DND-41 (cell line): ENCODE results near the gene ASCL1.

Source experiments
- ATAC-seq: fragments of 200-7000 bp; cut with Tn5 transposase; 3 replicates; pipeline ENCODE4 v1.9.1; 2021; ENCODE audit warnings: low read depth; ENCODE audit not compliant: insufficient read depth
- DNase-seq: peaks from one replicate; pipeline ENCODE4 v3.0.0-alpha.2; 2020
- H2AFZ ChIP-seq: 2 replicates; pipeline ENCODE4 v1.6.0; 2012; ENCODE audit warnings: low read depth, low read length
- H3K27ac ChIP-seq: 2 replicates; pipeline ENCODE4 v1.5.1; 2012; ENCODE audit warnings: low read length, inconsistent platforms
- H3K27me3 ChIP-seq: fragments of 200-600 bp; sonication (generic); 2 replicates; pipeline ENCODE4 v1.6.0; 2012; ENCODE audit warnings: low read length, mild to moderate bottlenecking, inconsistent platforms; ENCODE audit not compliant: insufficient read depth, poor library complexity
- H3K36me3 ChIP-seq: 2 replicates; pipeline ENCODE4 v1.5.1; 2012; ENCODE audit warnings: low read length, inconsistent platforms; ENCODE audit not compliant: insufficient read depth
- H3K4me1 ChIP-seq: 2 replicates; pipeline ENCODE4 v1.5.1; 2012; ENCODE audit warnings: mild to moderate bottlenecking, low read length; ENCODE audit not compliant: insufficient read depth
- H3K4me2 ChIP-seq: 2 replicates; pipeline ENCODE4 v1.6.0; 2012; ENCODE audit warnings: mild to moderate bottlenecking, moderate library complexity, low read length, inconsistent platforms; ENCODE audit not compliant: insufficient read depth
- H3K4me3 ChIP-seq, 2 experiments: fragments of 200-600 bp in 1 of 2; shearing (Covaris generic) in 1 of 2; 2 replicates each; pipeline ENCODE4 v1.5.1; 2012 to 2016; ENCODE audit warnings: inconsistent platforms in 2 of 2, low read length in 2 of 2, mild to moderate bottlenecking in 2 of 2, low read depth in 1 of 2, moderate library complexity in 1 of 2
- H3K79me2 ChIP-seq: 2 replicates; pipeline ENCODE4 v1.6.0; 2012; ENCODE audit warnings: low read length, inconsistent platforms; ENCODE audit not compliant: insufficient read depth
- H3K9ac ChIP-seq: 2 replicates; pipeline ENCODE4 v1.6.0; 2012; ENCODE audit warnings: low read depth, mild to moderate bottlenecking, inconsistent platforms, low read length, moderate library complexity
- H3K9me3 ChIP-seq: 2 replicates; pipeline ENCODE4 v1.5.1; 2012; ENCODE audit warnings: low read length, moderate library complexity, mild to moderate bottlenecking, inconsistent platforms; ENCODE audit not compliant: insufficient read depth, severe bottlenecking
- H4K20me1 ChIP-seq: 2 replicates; pipeline ENCODE4 v1.6.0; 2012; ENCODE audit warnings: low read length; ENCODE audit not compliant: insufficient read depth
- EZH2 ChIP-seq: IDR thresholded peaks from 3 replicates; pipeline ENCODE4 v1.6.1; 2012; ENCODE audit warnings: borderline replicate concordance, low read depth, mild to moderate bottlenecking, moderate library complexity, low read length, inconsistent platforms; ENCODE audit not compliant: severe bottlenecking
- TF ChIP-seq, protein P1 (sequence below): IDR thresholded peaks from 2 replicates; pipeline ENCODE4 v1.5.1; 2012; ENCODE audit warnings: borderline replicate concordance, low read length, moderate library complexity, mild to moderate bottlenecking; ENCODE audit not compliant: poor library complexity, severe bottlenecking; ENCODE audit errors: extremely low read depth

The ASCL1 gene

DNA sequence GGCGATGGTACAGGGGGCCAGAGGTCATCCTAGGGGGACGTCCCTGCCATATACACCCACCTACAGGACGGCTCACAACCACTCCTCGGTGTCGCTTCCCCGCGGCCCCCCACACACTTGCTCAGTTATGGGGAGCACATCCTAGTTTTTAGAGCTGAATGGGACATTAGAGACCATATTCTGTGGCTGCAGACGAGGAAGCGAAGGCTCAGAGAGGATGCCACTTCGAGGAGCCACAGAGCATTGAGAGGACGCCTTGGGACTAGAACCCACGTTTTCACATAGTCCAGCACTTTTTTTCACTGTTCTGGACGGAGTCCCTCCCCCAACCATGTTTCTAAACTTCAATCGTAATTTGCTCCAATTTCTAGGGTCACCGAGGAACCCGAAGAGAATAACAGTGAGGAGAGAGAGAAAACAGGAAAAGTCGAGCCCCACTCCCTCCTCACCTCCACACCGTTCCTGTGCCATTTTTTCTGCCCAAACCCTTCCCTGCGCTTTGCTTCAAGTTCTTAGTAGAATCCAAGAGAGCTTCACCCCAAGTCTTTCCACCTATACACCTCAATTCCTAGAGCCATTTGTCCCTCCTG is 641 bp upstream of the ASCL1 start:
- no peak for DNase-seq
- Histone ChIP-seq H2AFZ (no peak overlapping the region), H3K4me2 (no peak overlapping the region), H3K27ac (no peak overlapping the region), H3K36me3 (no peaks in the 10 kb centered on the region), H3K79me2 (no peaks in the 10 kb centered on the region), H3K9ac (no peak overlapping the region), H3K9me3 (no peaks in the 10 kb centered on the region), H3K27me3 (peaks cover 6% of the 10 kb centered on the region), H3K4me3 (no peak overlapping the region), H4K20me1 (no peaks in the 10 kb centered on the region), H3K4me1 (no peaks in the 10 kb centered on the region)
- TF ChIP-seq, protein P1, sequence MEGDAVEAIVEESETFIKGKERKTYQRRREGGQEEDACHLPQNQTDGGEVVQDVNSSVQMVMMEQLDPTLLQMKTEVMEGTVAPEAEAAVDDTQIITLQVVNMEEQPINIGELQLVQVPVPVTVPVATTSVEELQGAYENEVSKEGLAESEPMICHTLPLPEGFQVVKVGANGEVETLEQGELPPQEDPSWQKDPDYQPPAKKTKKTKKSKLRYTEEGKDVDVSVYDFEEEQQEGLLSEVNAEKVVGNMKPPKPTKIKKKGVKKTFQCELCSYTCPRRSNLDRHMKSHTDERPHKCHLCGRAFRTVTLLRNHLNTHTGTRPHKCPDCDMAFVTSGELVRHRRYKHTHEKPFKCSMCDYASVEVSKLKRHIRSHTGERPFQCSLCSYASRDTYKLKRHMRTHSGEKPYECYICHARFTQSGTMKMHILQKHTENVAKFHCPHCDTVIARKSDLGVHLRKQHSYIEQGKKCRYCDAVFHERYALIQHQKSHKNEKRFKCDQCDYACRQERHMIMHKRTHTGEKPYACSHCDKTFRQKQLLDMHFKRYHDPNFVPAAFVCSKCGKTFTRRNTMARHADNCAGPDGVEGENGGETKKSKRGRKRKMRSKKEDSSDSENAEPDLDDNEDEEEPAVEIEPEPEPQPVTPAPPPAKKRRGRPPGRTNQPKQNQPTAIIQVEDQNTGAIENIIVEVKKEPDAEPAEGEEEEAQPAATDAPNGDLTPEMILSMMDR = no peak
- TF ChIP-seq EZH2 = no peak
- no peak for ATAC-seq

DNA sequence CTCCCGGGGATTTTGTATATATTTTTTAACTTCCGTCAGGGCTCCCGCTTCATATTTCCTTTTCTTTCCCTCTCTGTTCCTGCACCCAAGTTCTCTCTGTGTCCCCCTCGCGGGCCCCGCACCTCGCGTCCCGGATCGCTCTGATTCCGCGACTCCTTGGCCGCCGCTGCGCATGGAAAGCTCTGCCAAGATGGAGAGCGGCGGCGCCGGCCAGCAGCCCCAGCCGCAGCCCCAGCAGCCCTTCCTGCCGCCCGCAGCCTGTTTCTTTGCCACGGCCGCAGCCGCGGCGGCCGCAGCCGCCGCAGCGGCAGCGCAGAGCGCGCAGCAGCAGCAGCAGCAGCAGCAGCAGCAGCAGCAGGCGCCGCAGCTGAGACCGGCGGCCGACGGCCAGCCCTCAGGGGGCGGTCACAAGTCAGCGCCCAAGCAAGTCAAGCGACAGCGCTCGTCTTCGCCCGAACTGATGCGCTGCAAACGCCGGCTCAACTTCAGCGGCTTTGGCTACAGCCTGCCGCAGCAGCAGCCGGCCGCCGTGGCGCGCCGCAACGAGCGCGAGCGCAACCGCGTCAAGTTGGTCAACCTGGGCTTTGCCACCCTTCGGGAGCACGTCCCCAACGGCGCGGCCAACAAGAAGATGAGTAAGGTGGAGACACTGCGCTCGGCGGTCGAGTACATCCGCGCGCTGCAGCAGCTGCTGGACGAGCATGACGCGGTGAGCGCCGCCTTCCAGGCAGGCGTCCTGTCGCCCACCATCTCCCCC is 777 bp downstream of the ASCL1 start:
- H3K4me1 ChIP-seq = no peaks in the 10 kb centered on the region
- H3K4me2 ChIP-seq = no peak overlapping the region
- H3K9me3 ChIP-seq = no peaks in the 10 kb centered on the region
- no peak overlapping the region for H2AFZ ChIP-seq
- TF ChIP-seq, protein P1 = no peak
- no peak for TF ChIP-seq EZH2
- no peaks in the 10 kb centered on the region for H3K36me3 ChIP-seq
- no peak overlapping the region for H3K27ac ChIP-seq
- H3K27me3 ChIP-seq = peaks cover 6% of the 10 kb centered on the region
- no peaks in the 10 kb centered on the region for H3K79me2 ChIP-seq
- no peaks in the 10 kb centered on the region for H4K20me1 ChIP-seq
- H3K4me3 ChIP-seq = no peak overlapping the region
- ATAC-seq (no peak), DNase-seq (no peak)
- H3K9ac ChIP-seq = no peak overlapping the region

DNA sequence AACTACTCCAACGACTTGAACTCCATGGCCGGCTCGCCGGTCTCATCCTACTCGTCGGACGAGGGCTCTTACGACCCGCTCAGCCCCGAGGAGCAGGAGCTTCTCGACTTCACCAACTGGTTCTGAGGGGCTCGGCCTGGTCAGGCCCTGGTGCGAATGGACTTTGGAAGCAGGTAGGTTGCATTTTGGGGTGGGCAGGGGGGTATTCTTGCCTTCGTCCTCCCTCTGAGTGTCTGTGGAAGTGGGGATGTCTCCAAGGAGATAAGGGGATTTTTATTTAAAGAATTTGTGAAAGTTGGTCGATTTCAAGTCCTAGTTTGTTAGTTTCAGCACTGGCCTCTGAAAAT is 1.3 kb downstream of the ASCL1 start:
- Histone ChIP-seq H3K4me2 (no peak overlapping the region), H3K36me3 (no peaks in the 10 kb centered on the region), H3K27ac (no peak overlapping the region), H3K27me3 (peaks cover 6% of the 10 kb centered on the region), H3K79me2 (no peaks in the 10 kb centered on the region), H3K9me3 (no peaks in the 10 kb centered on the region), H3K9ac (no peak overlapping the region), H2AFZ (no peak overlapping the region), H3K4me3 (no peak overlapping the region), H4K20me1 (no peaks in the 10 kb centered on the region), H3K4me1 (no peaks in the 10 kb centered on the region)
- ATAC-seq = no peak
- no peak for DNase-seq
- TF ChIP-seq EZH2 = no peak
- TF ChIP-seq, protein P1 = no peak
